Activated CD8-positive, alpha-beta T cell treated with anti-CD3 and anti-CD28 coated beads for 36 hours (primary cell): ENCODE data around the gene RGS4. TPM values are rescaled to one million over a fixed set of nuclear protein-coding genes. Genes with fewer than 3 reads are reported as not detected.

ENCODE experiments used
- ATAC-seq: fragments of 200-7000 bp; cut with Tn5 transposase; one replicate; pipeline ENCODE4 v1.10.0; 2021; ENCODE audit warnings: mild to moderate bottlenecking, moderate library complexity
- CTCF ChIA-PET: fragments of 350-600 bp; sonication (Branson Sonifier 250); formaldehyde crosslinking; loops from one replicate; lab custom pipeline; 2021; ENCODE audit warnings: antibody characterized with exemption; lab: Charles Lee
- POLR2A ChIA-PET: fragments of 350-600 bp; sonication (Branson Sonifier 250); formaldehyde crosslinking; loops from one replicate; lab custom pipeline; 2021; ENCODE audit warnings: antibody characterized with exemption; lab: Charles Lee
- DNase-seq: peaks from one replicate; pipeline ENCODE4 v3.0.0-alpha.2; 2020
- H3K27ac Mint-ChIP-seq: one replicate; pipeline ENCODE4 v1.8.0; 2021; ENCODE audit warnings: mild to moderate bottlenecking, mixed read lengths
- H3K27me3 Mint-ChIP-seq: one replicate; pipeline ENCODE4 v1.8.0; 2021; ENCODE audit warnings: mixed read lengths
- H3K36me3 Mint-ChIP-seq: one replicate; pipeline ENCODE4 v1.8.0; 2021; ENCODE audit warnings: low read depth, mixed read lengths
- H3K4me1 Mint-ChIP-seq: one replicate; pipeline ENCODE4 v1.8.0; 2021; ENCODE audit warnings: low read depth, mixed read lengths
- H3K4me3 Mint-ChIP-seq: one replicate; pipeline ENCODE4 v1.8.0; 2021; ENCODE audit warnings: mild to moderate bottlenecking, moderate library complexity, mixed read lengths
- H3K9me3 Mint-ChIP-seq: one replicate; pipeline ENCODE4 v1.8.0; 2021; ENCODE audit warnings: mixed read lengths
- intact Hi-C: fragments of 100-400 bp; cut with micrococcal nuclease; formaldehyde crosslinking; loops from one replicate; pipeline ENCODE4 v1.10.0; 2022
- total RNA-seq, 2 experiments: library from RNA; stranded (reverse); gene quantifications; one replicate each; pipeline ENCODE4 v1.2.3, GENCODE V29; 2021
- TF ChIP-seq, protein P1 (sequence below): fragments of 200-600 bp; IDR thresholded peaks from one replicate; pipeline ENCODE4 v1.8.0; 2022; ENCODE audit warnings: antibody characterized with exemption, mild to moderate bottlenecking

RGS4 gene
- total RNA-seq, 2 experiments from 2014 or later, result not detected

DNA sequence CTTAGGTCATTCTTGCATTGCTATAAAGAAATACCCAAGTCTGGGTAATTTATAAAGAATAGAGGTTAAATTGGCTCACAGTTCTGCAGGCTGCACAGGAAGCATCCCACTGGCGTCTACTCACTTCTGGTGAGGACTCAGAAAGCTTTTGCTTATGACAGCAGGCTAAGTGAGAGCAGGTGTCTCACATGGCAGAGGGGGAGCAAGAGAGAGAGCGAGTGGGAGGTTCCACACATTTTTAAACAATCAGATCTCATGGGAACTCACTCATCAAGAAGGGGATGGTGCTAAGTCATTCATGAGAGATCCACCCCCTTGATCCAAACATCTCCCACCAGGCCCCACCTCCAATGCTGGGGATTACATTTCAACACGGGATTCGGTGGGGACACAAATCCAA lies 13.6 kb upstream of the RGS4 start:
- H3K36me3 Mint-ChIP-seq, result no peaks in the 10 kb centered on the region
- no peaks in the 10 kb centered on the region for H3K9me3 Mint-ChIP-seq
- ATAC-seq (no peak), DNase-seq (no peak)
- intact Hi-C loops, result no loop called here
- ChIA-PET CTCF (interaction anchor here (0.9 kb wide), 1 partner anchor 16 kb away, joined by 3 read pairs; no protein-coding TSS in a partner anchor), POLR2A (no interaction called here)
- TF ChIP-seq, protein P1, sequence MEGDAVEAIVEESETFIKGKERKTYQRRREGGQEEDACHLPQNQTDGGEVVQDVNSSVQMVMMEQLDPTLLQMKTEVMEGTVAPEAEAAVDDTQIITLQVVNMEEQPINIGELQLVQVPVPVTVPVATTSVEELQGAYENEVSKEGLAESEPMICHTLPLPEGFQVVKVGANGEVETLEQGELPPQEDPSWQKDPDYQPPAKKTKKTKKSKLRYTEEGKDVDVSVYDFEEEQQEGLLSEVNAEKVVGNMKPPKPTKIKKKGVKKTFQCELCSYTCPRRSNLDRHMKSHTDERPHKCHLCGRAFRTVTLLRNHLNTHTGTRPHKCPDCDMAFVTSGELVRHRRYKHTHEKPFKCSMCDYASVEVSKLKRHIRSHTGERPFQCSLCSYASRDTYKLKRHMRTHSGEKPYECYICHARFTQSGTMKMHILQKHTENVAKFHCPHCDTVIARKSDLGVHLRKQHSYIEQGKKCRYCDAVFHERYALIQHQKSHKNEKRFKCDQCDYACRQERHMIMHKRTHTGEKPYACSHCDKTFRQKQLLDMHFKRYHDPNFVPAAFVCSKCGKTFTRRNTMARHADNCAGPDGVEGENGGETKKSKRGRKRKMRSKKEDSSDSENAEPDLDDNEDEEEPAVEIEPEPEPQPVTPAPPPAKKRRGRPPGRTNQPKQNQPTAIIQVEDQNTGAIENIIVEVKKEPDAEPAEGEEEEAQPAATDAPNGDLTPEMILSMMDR, result no peak
- H3K4me3 Mint-ChIP-seq, result no peak overlapping the region
- H3K27ac Mint-ChIP-seq, result no peak overlapping the region
- no peaks in the 10 kb centered on the region for H3K4me1 Mint-ChIP-seq
- H3K27me3 Mint-ChIP-seq, result peaks cover 12% of the 10 kb centered on the region

DNA sequence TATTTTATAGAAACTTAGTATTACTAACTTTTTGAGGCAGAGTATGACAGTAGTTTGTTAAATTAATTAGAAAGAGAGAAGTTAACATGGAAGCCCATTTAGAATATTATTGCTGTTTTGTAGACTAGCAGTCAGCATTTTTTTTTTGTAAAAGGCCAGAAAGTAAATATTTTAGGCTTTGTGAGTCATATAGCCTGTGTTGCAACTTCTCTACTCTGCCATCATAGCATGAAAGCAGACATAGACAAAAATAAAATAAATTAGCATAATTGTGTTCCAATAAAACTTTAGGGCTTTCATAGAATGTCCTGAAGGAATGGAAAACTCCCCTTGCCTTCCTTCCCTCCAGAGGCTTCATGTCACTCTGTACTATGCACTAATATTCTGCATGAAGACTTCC lies 12.3 kb upstream of the RGS4 start:
- POLR2A ChIA-PET, result no interaction called here
- Mint-ChIP-seq H3K36me3 (no peaks in the 10 kb centered on the region), H3K4me3 (no peak overlapping the region), H3K9me3 (no peaks in the 10 kb centered on the region), H3K27me3 (peaks cover 12% of the 10 kb centered on the region), H3K27ac (no peak overlapping the region), H3K4me1 (no peaks in the 10 kb centered on the region)
- CTCF ChIA-PET, result interaction anchor here (0.7 kb wide), 1 partner anchor 13 kb away, joined by 3 read pairs; no protein-coding TSS in a partner anchor
- intact Hi-C loops, result no loop called here
- no peak for ATAC-seq
- TF ChIP-seq, protein P1, result no peak
- DNase-seq, result no peak

DNA sequence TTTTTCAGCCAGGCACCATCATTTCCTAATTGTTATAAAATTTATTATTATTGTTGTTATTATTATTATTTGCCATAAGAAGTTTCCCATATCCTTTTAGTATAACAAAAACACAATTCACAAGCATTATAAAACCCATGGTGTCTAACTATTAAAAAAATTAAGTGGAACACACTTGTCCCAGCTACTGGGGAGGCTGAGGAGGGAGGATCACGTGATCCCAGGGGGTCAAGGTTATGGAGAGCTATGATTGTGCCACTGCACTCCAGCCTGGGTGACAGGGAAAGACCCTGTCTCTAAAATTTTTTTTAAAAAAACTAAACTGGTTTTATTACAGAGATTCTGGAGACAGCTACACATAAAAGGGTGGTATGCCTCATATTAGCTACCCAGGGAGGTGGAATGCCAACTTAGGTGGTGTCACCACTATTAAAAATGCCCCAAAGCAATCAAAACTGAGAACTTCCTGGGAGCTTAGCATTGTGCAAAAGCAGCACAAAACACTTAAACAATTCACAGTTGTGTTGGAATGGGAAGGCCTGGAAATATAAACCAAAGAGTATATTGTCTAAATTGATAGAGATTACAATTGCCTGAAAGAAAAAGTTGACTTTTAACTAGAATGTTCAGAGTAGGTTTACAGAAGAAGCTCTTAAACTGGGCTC lies 8.7 kb upstream of the RGS4 start:
- no peak overlapping the region for H3K27ac Mint-ChIP-seq
- TF ChIP-seq, protein P1, result no peak
- ChIA-PET POLR2A (no interaction called here), CTCF (interaction anchor here (1.5 kb wide), 1 partner anchor 212 kb away, joined by 3 read pairs; no protein-coding TSS in a partner anchor)
- intact Hi-C loops, result no loop called here
- ATAC-seq, result no peak
- no peaks in the 10 kb centered on the region for H3K36me3 Mint-ChIP-seq
- H3K4me3 Mint-ChIP-seq, result no peak overlapping the region
- no peak for DNase-seq
- H3K9me3 Mint-ChIP-seq, result no peaks in the 10 kb centered on the region
- peaks cover 5% of the 10 kb centered on the region for H3K27me3 Mint-ChIP-seq
- H3K4me1 Mint-ChIP-seq, result no peaks in the 10 kb centered on the region

DNA sequence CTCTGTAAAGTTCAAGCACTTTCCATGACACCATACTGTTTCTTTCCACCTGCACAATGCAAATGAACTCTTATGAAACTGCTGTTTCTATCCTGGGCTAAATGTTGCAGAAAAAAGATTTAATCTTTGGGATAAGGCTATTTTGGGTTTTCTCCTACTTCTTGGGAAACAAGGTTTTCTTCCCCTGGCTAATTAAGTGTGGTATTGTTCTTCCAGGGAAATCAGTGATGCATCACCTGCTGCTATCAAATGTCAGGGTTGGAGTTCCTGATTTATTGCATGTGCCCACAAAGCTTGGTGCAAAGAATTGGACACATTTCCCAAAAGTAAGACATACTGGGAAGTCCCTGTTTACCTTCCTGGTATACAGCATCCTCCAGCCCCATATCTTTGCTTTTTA lies 6.0 kb upstream of the RGS4 start:
- Mint-ChIP-seq H3K4me3 (no peak overlapping the region), H3K36me3 (no peaks in the 10 kb centered on the region), H3K27me3 (peaks cover 10% of the 10 kb centered on the region), H3K9me3 (no peaks in the 10 kb centered on the region), H3K27ac (no peak overlapping the region), H3K4me1 (no peaks in the 10 kb centered on the region)
- ATAC-seq (no peak), DNase-seq (no peak)
- ChIA-PET CTCF (no interaction called here), POLR2A (no interaction called here)
- TF ChIP-seq, protein P1, result no peak
- intact Hi-C loops, result no loop called here

DNA sequence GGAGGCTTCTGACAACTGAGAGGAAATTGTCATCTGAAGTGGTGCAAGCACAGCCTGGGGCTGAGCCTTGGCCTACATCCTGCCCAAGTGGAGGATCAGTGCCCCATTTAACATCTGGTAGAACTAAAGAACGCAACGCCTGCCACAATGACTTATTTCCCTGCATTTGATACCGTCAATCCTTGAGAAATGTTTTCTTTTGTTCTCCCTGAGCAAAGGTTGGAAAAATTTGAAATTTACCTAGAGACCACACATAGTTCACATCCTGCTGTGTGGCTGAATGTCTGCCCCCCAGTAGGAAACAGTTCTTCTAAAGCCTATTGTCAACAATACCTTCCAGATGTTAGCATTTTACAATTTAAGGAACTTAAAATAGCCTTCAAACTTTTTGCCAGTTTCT lies 5.6 kb upstream of the RGS4 start:
- ChIA-PET POLR2A (no interaction called here), CTCF (interaction anchor here (1.6 kb wide), 1 partner anchor 252 kb away, joined by 6 read pairs; no protein-coding TSS in a partner anchor)
- H3K4me3 Mint-ChIP-seq, result no peak overlapping the region
- no peaks in the 10 kb centered on the region for H3K9me3 Mint-ChIP-seq
- H3K4me1 Mint-ChIP-seq, result no peaks in the 10 kb centered on the region
- DNase-seq (no peak), ATAC-seq (no peak)
- H3K27me3 Mint-ChIP-seq, result peaks cover 10% of the 10 kb centered on the region
- no peak overlapping the region for H3K27ac Mint-ChIP-seq
- intact Hi-C loops, result no loop called here
- no peaks in the 10 kb centered on the region for H3K36me3 Mint-ChIP-seq
- TF ChIP-seq, protein P1, result no peak
